Stimulated activated CD8-positive, alpha-beta memory T cell treated with anti-CD3 and anti-CD28 coated beads, Interleukin-4, amount 100 ng/mL, for 1 hour (primary cell): Measurements from ENCODE around the gene PLAGL1.
A peak's percentile ranks its signal among the peaks of the same experiment; 100 is the strongest.
"Not testable (repeated sequence)": the region's sequence is repeated elsewhere in the genome, so short reads cannot be mapped to it uniquely, and the experiment has no call there.

Source experiments
- DNase-seq, 2 donors: peaks; one replicate each; pipeline ENCODE4 v3.0.0-alpha.2; 2020; ENCODE audit warnings: low read depth in 2 of 2, low spot score in 1 of 2

PLAGL1 gene

GRCh38 chr6:144008120-144008811, at the start of gene PLAGL1:
Gene PLAGL1 (minus strand): TSS chr6:144008259. CDS start chr6:143948136, 60,123 bp downstream.
- DNase-seq: no peak

DNA sequence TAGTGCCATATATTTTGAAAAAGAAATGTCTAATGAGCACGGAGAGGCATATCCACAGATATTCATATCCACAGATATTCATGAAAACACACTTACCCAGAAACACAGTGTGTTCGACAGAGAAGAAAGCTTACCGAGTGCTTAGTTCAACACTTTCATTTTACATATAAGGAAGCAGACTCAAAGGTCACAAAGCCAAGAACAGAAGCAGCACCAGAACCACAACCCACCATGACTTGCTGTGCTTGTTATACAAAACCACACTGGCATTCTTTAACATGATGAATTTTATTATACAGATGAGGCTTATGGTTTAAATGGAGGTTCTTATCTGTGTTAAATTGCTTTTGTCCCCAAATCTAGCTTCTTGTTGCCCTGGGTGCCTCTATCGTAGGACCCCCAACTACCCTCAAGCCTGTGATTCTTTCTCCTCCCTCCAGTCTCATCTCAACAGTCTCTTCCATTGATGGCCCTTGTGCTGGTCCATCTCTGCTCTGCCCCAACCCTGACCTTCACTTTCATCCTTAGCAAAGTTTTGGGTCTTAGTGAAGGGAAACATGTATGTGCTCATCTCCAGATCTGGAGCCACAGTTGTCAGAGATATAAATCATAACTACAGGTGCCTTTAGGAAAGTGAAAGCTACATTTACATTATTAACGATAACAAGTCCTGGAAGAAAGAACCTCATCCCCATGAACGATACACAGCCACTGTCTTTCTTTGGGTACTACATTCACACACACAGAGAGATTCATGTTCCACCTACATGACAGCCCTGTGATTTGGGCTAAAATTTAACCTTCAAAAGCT, 47.3 kb upstream of the PLAGL1 start:
- no peak for DNase-seq

GRCh38 chr6:144053601-144054000, 45.5 kb upstream of the PLAGL1 start:
- DNase-seq: no peak

- DNase-seq: no peak
These were observed 44.4 kb upstream of the PLAGL1 start for GRCh38 chr6:144052488-144052887.

GRCh38 chr6:144049386-144049785, 41.3 kb upstream of the PLAGL1 start:
- no peak for DNase-seq

- DNase-seq: no peak
These were observed 39.6 kb upstream of the PLAGL1 start for GRCh38 chr6:144047688-144048087.

GRCh38 chr6:144046672-144047071, 38.6 kb upstream of the PLAGL1 start:
- DNase-seq: not testable (repeated sequence)

GRCh38 chr6:144044989-144045388, 36.9 kb upstream of the PLAGL1 start:
- not testable (repeated sequence) for DNase-seq

DNA sequence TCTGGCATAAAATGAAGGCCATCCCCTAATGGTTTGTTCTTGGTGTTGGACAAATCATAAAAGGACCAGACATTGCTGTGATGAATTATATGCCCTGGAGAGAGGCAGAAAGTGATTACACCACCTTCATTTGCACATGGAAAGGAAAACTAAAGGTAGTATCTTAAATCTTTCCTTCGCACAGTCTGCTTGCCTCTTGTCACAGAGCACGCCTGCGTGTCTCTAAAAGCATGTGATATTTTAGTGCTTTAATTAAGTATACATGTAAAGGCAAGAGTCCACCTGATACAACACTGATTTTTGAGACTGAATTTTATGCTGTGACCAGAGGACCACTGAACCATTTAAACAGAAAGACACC, 28.8 kb upstream of the PLAGL1 start:
- DNase-seq: no peak

GRCh38 chr6:144036064-144036834, 28.2 kb upstream of the PLAGL1 start:
- DNase-seq: no peak

GRCh38 chr6:144035416-144035815, 27.4 kb upstream of the PLAGL1 start:
- DNase-seq: no peak

GRCh38 chr6:144033816-144034735, 26.0 kb upstream of the PLAGL1 start:
- DNase-seq: no peak

GRCh38 chr6:144029452-144029851, 21.4 kb upstream of the PLAGL1 start:
- DNase-seq: no peak

DNA sequence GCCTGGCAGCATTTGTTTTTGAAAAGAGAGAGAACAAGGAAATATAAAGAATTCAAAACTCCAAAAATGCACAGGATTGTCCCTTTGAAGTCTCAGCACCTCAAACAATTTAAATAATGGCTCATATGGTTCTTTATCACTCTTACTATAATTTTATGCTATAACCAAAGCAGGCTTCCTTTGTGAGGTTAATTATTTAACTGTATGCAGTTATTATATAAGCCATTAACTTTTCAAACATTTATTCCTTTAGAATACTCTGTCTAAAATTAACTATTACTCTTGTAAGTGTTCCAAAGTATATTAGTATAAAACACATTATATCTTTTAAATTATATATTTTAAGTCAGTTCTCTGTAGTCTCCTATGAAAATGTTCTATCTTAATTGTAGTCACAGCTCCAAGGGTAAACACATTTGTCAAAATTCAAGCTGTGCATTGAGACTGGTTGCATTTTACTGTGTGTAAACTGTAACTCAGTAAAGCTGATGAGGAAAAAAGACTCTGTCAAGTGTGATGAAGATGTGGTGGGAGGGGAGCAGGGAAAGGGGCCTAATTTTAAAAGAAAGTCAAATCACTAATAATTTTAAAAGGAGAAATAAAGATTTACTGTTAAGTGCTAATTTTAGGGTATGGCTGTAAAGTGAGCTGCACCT, 20.0 kb upstream of the PLAGL1 start:
- DNase-seq: no peak

- no peak for DNase-seq
These were observed 15.2 kb upstream of the PLAGL1 start for GRCh38 chr6:144023216-144023615.

DNA sequence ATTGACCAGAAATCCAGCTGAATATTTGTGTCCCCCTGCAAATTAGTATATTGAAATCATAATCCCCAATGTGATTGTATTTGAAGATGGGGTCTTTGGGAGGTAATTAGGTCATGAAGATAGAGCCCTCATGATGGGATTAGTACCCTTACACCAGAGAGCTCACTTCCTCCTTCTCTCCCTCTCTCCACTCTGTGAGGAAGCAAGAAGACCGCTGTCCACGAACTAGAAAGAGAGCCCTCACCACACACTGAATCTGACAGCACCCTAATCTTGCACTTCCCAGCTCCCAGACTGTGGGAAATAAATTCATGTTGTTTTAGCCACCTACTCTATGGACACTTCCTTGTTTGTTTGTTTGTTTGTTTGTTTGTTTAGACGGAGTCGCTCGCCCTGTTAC, 11.9 kb upstream of the PLAGL1 start:
- no peak for DNase-seq

DNA sequence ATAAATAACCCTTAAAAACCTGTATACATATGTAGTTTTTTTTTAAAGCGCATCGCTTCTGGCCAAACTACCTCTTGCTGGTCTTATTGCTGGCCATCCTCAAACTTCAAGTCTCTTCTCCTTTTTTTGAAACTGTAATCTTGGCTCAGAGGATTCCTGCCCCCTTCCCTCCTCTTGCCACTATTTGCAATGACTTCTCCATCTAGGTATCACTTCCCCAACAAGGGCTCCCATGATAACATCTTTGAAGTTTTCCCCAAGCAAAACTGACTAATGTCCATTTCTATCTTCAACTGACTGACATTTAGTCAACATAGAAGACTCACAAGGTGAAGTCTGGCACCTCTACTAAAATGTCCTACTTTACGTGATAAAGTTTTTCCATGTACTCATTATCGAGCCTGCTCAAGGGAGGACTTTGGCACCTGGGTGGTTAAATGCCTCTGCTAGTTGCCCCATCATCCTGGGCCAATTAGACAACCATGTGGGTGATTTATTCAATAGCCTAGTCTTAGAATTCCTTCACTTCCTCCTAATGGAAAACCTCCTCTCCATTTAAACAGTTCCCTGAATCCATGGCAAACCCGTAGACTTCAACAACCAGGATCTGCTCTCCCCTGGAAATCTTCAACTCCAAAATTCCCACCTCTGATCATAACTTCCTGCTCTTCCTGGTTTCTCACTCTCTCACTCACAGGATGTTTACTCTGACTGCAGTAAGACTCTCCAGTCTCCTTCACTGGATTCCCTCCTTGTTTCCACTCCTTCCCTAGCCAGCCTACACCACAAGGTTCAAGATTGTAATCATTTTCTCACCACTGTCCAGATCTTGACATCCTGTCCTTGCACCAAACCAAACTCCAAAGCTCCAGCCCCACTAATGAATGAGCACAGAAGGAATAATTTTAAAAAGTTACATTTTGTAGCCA, 9.4 kb upstream of the PLAGL1 start:
- no peak for DNase-seq

DNA sequence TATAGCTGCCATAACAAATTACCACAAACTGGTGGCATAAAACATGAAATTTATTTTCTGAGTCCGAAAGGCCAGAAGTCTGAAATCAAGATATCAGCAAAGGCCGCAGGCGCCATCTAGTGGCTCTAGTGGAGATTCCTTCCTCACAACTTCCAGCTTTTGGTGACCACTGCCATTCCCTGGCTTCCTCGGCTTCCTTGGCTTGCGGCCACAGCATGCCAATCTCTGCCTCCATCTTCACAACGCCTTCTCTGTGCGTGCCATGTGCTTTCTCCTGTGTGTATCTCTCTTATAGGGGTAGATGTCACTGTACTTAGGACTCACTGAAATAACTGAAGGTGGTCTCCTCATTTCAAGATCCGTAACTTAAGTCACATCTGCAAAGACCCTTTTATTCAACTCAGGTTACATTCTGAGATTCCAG, 5.4 kb upstream of the PLAGL1 start:
- peak; percentile 14 to 39 for DNase-seq

GRCh38 chr6:144012534-144012933, 4.5 kb upstream of the PLAGL1 start:
- DNase-seq: no peak
